ACHN (cell line): ENCODE measurements around the gene MANEA.
"Not testable (repeated sequence)": the region's sequence is repeated elsewhere in the genome, so short reads cannot be mapped to it uniquely, and the experiment has no call there.

Experiments used
- DNase-seq: peaks from one replicate; pipeline ENCODE4 v3.0.0-alpha.2; 2015
- in situ Hi-C: cut with HindIII; loops from 2 replicates; pipeline ENCODE4 v1.10.0; 2017; ENCODE audit warnings: low sequenced_read_pairs, low pct_ligation_motif_present, low pct_unique_long_range_greater_than_20kb

Gene MANEA

DNA sequence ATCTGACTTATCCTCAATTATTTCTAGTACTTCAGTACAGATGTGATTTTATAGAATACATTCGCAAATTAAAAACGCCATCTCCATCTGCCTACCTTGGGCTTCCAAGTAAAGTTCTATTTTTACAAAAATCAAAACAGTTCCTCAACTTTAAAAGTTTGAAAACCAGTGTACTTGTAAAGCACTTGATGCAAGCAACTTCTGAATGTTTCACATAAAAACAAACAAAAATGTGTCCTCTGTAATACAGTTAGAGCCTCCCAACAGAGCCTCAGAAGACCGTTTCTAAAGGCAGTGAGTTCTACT, 384 bp upstream of the MANEA start:
- no peak for DNase-seq
- in situ Hi-C loops, result no loop called here

DNA sequence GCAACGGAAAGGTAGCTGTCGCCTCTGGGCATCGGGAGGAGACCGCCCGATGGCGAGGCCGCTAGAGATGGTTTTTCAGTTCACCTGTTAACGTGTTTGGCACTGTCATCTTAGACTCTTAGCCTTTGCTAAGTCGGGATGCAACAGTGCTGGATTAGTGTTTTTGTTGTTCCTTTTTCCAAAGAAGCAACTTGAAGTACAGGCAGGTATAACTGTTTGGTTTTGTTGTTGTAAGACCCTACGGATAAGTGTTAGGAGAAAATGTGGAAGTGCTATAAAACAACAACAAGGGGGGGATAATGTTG, 723 bp downstream of the MANEA start:
- DNase-seq, result no peak
- in situ Hi-C loops, result no loop called here

DNA sequence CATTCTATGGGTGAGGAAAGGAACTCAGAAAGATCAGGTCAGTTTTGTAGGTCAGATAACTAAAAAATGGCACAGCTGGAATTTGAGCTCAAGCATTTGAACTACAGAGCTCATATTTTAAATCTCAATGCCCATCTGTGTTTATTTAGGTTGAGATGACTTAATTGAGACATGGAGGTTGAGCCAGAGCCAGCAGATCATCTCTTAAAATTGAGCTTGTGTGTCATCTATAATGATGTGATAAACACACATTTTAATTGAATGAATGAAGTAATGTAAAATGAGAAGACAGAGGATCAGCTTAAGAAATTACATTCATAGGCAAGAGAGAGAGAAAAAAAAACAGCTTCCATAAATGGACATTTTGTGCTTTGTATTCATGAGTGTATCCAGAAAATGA, 3.7 kb downstream of the MANEA start:
- no peak for DNase-seq

DNA sequence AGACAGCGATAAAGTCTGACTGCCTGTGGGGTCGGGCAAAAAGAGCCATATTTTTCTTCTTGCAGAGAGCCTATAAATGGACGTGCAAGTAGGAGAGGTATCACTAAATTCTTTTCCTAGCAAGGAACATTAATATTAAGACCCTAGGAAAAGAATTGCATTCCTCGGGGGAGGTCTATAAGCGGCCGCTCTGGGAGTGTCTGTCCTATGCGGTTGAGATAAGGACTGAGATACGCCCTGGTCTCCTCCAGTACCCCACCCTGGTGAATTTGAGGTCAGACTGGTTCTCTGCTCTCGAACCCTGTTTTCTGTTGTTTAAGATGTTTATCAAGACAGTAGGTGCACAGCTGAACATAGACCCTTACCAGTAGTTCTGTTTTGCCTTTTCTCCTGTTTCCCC, 6.9 kb downstream of the MANEA start:
- DNase-seq, in situ Hi-C loops: not testable (repeated sequence)

More for the DNA sequence above, 3.7 kb downstream of the MANEA start:
- in situ Hi-C loops, result no loop called here

DNA sequence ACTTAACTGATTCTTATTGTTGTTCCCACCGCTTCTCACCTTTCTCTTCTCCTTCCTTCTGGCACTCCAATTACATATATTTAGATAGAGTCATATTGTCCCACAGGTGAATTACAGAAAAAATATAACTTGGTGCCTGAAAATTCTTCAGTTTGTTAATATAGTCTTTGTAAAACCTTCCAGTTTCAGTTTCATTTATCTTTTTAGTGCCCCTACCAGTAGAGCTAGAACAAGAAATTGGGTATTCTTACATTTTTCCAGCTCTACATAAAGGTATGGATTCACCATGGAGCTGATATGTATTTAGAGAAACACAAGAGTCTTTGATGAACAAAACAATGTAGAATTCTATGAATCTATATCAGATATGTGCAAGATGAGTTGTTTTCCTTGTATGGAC, 10.7 kb downstream of the MANEA start:
- in situ Hi-C loops, result no loop called here
- DNase-seq, result no peak

DNA sequence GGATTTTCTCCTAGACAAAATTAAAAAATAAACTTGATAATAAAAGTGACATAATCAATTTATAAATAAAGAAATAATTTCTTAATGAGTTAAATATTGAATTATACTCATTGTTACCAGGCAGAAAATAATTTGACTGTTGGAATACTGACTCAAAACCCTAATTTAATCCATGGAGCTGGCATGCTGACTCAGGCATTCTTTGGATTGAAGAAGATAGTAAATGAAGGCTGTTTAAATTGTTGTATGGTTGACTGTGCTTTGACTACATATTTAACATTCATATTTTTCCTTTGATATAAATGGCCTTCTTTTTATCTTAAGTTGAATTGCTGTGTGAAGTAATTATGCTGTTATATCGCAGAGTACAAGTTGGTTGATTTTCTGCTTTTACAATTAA, 11.7 kb downstream of the MANEA start:
- in situ Hi-C loops, result no loop called here
- no peak for DNase-seq

DNA sequence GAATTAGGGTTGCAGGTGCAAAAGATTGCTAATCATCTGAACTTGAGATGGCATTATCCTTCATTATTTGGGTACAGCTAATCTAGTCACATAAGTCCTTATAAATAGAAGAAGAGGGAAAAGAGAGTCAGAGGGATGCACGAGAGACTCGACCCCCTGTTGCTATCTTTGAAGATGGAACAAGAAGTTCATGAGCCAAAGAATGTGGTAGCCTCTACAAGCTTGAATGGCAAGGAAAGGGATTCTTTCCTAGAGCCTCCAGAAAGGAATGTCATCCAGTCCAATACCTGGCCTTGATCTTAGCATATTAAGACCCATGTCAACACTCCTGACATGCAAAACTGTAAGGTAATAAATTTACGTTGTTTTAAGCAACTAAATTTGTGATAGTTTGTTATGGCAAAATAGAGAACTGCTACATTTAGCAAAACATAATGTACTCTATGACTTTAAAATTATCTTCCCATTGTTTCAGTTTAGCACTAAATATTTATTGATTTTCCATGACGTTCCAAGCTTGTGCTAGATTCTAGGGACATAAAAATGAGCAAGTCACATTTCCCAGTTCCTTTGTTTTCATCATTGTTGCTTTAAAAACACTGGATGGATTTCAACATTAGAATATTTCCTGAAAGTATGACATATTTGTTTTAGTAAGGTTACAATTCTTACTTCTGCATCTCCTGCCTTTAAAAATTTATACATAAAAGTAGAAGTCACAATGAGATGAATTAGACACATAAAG, 12.7 kb downstream of the MANEA start:
- no peak for DNase-seq
- in situ Hi-C loops, result no loop called here

DNA sequence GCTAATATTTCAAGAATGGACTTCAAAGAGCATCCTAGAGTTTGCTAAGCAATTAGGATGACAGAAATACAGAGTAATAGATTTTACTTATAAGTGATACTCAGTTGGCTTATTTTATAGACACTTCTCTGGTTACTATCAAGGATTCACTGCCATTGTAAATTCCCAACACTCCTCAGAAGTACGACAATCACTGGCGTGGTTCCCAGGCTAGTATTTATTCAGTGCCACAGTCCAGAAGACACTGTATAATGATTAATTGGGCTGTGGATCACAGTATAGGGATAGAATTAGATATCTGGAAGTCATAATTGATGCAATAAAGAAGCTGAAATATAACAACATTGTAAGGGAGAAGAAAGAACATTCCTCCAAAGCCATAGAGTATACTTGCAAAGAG, 15.7 kb downstream of the MANEA start:
- peak; percentile 54 for DNase-seq
- in situ Hi-C loops, result no loop called here

DNA sequence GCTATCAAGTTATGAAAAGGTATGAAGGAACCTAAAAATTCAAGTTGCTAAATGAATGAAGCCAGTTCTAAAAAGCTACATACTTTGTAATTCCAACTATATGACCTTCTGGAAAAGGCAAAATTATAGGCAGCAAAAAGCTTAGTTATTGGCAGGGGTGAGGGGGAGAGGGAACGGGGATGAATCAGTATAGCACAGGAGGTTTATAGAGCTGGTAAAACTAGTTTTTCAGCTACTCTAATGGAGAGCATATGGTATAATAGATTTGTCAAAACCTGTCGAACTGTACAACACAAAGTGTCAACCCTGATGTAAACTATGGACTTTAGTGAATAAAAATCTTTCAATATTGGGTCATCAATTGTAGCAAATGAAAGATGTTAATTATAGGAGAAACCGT, 18.7 kb downstream of the MANEA start:
- in situ Hi-C loops, result no loop called here
- no peak for DNase-seq

DNA sequence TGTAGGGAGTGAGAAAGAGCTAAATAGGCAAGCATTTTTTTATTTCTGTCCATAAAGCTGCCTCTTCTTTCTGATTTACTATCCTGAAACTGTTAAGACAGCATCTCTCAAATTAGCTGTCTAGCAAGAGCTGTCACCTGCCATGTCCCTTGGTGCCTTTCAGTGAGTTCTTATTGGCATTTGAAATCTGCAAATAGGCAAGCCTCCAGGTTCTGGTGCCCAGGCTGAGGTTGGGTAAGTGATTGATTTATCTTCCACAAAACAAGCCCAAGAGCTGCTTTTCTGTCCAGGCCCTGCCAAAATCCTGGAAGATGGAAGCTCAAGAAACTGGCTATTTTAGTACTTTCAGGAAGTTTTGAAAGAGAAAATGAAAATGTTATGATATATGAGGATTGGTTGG, 22.4 kb downstream of the MANEA start:
- in situ Hi-C loops, result no loop called here
- no peak for DNase-seq

DNA sequence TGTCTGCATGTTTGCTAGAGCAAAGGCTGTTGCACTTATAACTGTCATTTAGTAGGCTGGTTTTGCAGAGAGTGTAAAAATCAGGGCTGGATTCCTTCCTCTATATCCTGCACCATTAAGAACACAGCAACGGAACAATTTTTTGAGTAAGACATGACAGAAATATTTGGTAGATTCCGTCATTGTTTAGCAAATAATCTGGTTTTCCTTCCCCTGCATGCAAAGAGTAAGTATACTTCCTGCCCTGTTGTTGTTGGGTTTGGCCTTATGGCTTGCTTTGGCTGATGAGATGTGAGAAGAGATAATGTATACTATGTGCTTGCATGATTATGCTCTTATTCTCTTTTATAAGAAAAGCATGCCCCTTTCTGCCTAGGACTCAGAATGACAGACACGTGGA, 23.8 kb downstream of the MANEA start:
- in situ Hi-C loops, result no loop called here
- DNase-seq, result no peak

DNA sequence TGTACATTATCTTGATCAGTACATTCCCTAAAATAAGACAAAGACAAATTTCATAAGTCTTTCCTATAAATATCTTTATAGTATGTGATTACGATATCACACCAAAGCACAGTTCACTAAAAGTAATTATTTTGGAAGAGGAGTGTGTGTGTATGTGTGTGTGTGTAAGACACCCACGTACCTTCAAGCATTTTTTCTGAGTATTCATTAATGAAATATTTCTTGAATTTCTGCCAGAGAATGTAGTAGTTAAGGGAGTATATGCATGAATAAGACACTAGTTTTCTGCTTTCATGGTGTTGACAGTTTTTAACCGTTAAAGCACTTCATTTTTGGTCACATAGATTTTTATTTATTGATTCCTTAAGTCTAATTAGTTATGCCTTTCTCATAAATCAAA, 36.8 kb downstream of the MANEA start:
- in situ Hi-C loops, result no loop called here
- no peak for DNase-seq

DNA sequence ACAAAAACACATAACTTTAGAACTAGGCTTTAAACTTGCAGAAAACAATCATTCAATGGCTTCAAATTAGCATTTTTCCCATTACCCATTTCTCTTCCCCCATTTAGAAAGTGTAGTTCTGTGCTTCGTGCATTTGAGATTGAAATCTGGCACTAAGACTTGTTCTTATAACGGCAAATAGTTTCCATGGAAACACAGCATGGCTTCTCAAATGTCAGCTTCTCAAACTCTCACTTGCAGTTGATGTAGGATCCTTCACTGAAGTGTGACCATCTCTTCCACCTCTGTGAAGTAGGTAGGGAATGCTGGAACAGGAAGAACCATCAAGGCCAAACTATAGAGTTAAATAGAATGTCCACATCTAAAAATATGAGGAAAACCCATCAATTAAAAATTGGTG, 52.2 kb downstream of the MANEA start:
- DNase-seq, result no peak
- in situ Hi-C loops, result no loop called here

DNA sequence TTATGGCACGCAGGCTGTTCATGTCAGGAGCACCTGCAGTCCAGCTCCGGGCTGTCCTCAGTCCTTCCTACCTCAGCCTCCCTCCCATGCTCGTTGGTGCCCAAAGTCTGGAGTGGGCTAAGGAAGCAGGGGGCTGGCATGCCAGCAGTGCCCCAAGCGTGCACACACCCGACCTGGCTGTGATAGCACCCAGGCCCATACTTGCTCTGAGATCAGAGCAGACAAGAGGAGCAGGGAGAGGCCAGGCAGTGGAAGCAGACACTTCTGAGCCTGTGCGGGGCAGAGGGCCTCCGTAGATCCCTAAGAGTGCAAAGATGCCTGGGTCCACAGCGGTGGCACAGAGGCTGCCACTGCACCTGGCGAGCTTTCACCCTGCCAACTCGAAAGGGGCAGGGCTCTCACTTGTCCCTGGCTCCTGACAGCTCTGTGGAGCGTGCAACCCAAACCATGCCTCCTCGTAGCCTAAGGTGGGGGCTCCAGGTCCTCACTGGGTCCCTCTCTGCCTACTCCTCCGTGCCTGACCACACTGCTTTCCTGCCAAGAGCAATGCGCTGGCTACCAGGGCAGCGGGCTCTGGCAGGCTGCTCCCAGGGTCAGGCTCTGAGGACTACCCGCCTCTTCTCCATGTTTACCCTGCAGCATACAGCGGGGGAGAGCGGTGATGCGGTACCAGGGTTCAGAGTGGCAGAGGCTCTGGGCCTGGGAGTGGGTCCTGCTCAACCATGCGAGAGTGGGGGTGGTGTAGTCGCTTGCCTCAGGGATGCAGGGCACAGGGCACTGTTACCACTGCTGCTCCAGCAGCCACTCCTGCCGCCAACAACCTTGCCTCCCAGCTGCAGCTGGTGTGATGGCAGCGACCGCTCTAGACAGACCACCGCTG, 59.5 kb downstream of the MANEA start:
- in situ Hi-C loops, result no loop called here
- no peak for DNase-seq

DNA sequence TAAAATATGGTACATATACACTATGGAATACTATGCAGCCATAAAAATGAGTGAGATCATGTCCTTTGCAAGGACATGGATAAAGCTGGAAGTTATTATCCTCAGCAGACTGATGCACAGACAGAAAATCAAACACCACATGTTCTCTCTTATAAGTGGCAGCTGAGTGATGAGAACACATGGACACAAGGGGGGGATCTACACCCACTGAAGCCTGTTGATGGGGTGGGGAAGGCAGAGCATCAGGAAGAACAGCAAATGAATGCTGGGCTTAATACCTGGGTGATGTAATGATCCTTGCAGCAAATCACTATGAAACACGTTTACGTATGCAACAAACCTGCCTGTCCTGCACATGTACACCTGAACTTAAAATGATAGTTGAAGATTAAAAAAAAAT, 71.3 kb downstream of the MANEA start:
- in situ Hi-C loops, result no loop called here
- DNase-seq, result no peak

DNA sequence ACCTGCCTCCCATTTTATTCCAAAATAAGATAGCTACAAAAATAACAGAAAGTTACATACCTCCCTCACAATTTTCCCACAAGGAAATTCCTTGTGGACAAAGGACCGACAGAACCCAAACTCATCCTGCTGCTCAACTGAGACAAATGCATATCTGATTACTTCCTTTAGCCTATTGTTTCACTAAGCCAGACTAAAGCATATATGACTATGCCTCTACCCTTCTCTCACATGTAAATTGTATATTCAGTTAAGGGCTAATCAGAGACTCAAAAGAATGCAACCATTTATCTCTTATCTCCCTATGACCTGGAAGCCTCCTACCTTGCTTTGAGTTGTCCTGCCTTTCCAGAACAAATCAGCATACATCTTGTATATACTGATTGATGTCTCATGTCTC, 72.1 kb downstream of the MANEA start:
- in situ Hi-C loops, result no loop called here

DNA sequence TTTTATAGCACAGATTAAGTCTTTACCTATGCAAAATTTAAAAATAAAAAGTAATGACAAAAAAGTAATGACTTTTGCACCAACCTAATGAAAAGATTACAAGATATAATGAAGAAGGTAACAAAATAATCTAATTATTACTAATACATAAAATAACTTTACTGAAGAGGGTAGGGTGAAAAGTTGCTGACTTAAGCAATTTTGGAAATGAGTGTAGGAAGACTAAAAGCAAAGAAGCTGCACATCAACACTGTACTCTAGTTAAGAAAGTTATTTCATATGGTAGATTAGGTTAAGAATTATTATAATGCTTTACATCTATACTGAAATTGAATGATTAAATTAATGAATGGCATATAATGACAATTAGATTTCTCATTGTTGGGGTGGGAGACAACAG, 76.8 kb downstream of the MANEA start:
- no peak for DNase-seq
- in situ Hi-C loops, result no loop called here

More for the DNA sequence above, 72.1 kb downstream of the MANEA start:
- DNase-seq, result no peak

DNA sequence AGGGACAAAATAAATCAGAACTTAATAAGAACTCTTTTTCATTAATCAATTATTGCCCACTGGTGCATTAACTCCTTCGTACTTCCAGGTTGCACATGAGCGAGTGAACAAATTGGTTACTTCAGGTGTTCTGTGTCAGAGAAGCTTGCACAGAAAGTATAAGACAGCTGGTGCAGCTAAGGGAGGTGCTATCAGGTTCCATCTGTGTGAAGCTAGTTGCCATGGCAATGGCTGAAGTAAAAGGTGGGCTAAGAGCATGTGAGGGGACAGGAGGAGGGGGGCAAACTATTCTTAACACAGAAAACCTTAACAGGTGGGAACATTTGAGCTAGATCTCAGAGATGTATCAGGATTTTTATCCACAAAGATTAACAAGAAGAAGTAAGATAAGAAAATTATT, 81.6 kb downstream of the MANEA start:
- DNase-seq, result no peak
- in situ Hi-C loops, result no loop called here
